ENCODE measurements around the gene REG3G.
"Not testable (repeated sequence)": the region's sequence is repeated elsewhere in the genome, so short reads cannot be mapped to it uniquely, and the experiment has no call there.

Gene REG3G

GRCh38 chr2:79026061-79026460, 559 bp downstream of the REG3G start:
- no peak for DNase-seq (ENCODE audit: low read depth)

GRCh38 chr2:79039944-79040343, 14.4 kb downstream of the REG3G start:
- DNase-seq (ENCODE audit: low read depth): no peak

- DNase-seq (ENCODE audit: low read depth): no peak
Measured at GRCh38 chr2:79041032-79041448, 15.5 kb downstream of the REG3G start.

GRCh38 chr2:79053486-79053885, 28.0 kb downstream of the REG3G start:
- not testable (repeated sequence) for DNase-seq (ENCODE audit: low read depth)

- not testable (repeated sequence) for DNase-seq (ENCODE audit: low read depth)
Measured at GRCh38 chr2:79054769-79055168, 29.3 kb downstream of the REG3G start.

- DNase-seq (ENCODE audit: low read depth): no peak
Measured at GRCh38 chr2:79065201-79065600, 39.7 kb downstream of the REG3G start.

GRCh38 chr2:79071078-79071477, 45.6 kb downstream of the REG3G start:
- DNase-seq (ENCODE audit: low read depth): no peak

Data from activated T-cell treated with anti-CD3 and anti-CD28 coated beads for 48 hours (primary cell).